Small intestine (tissue), 7 donors: ENCODE measurements around the gene TNFSF11. TPM values are rescaled to one million over a fixed set of nuclear protein-coding genes. Genes with fewer than 3 reads are reported as not detected.

Experiments
- DNase-seq, 2 donors: peaks; one replicate each; pipeline versions ENCODE4 v3.0.0 to v3.0.0-alpha.2; 2013
- FAIRE-seq: peaks from 2 replicates; lab custom pipeline; 2012; peaks lifted over from hg19 to GRCh38; lab: Jason Lieb, UNC
- H3K27ac ChIP-seq, 3 donors: one replicate each; pipeline ENCODE4 v1.5.1; 2013; ENCODE audit warnings: low read length in 2 of 3, mild to moderate bottlenecking in 2 of 3, control low read depth in 1 of 3, inconsistent platforms in 1 of 3, low read depth in 1 of 3, moderate library complexity in 1 of 3
- H3K27me3 ChIP-seq, 3 donors: one replicate each; pipeline ENCODE4 v1.6.1; 2013; ENCODE audit warnings: low read length in 3 of 3, inconsistent platforms in 1 of 3; ENCODE audit not compliant: control insufficient read depth in 3 of 3, insufficient read depth in 3 of 3
- H3K36me3 ChIP-seq, 3 donors: one replicate each; pipeline ENCODE4 v1.6.1; 2013; ENCODE audit warnings: low read length in 3 of 3, inconsistent platforms in 1 of 3, low read depth in 1 of 3, mild to moderate bottlenecking in 1 of 3, moderate library complexity in 1 of 3; ENCODE audit not compliant: control insufficient read depth in 3 of 3, insufficient read depth in 2 of 3
- H3K4me1 ChIP-seq, 3 donors: one replicate each; pipeline ENCODE4 v1.6.1; 2013; ENCODE audit warnings: low read length in 2 of 3, inconsistent platforms in 1 of 3, low read depth in 1 of 3, mild to moderate bottlenecking in 1 of 3, moderate library complexity in 1 of 3; ENCODE audit not compliant: control insufficient read depth in 3 of 3, insufficient read depth in 2 of 3
- H3K4me3 ChIP-seq, 3 donors: one replicate each; pipeline ENCODE4 v1.5.1; 2013; ENCODE audit warnings: low read length in 3 of 3, control low read depth in 1 of 3, inconsistent platforms in 1 of 3, low read depth in 1 of 3, mild to moderate bottlenecking in 1 of 3, moderate library complexity in 1 of 3
- H3K9me3 ChIP-seq, 2 donors: one replicate each; pipeline ENCODE4 v1.6.1; 2013; ENCODE audit warnings: low read depth in 1 of 2, low read length in 1 of 2; ENCODE audit not compliant: control insufficient read depth in 2 of 2, insufficient read depth in 1 of 2
- WGBS, 3 donors: extraction: QIAGEN DNeasy Blood & Tissue Kit; methylation state at CpG; one replicate each; pipeline ENCODE4 v1.1.7; 2013; 5-methylcytosine and 5-hydroxymethylcytosine counted together
- polyA plus RNA-seq, 4 donors: library from polyadenylated mRNA; stranded (reverse) in 3 of 4; unstranded in 1 of 4; fragments of 200-250 nt in 3 of 4; fragments of 120-200 nt in 1 of 4; gene quantifications; one replicate each; pipeline versions ENCODE4 v1.2.1 to v1.2.3, GENCODE V29; 2013
- donor health status: healthy with polysubstance abuse.
- donor health status: control.
- donor health status: control.
- donor health status: Bipolar disorder and iron deficiency.
- donor health status: healthy.

Gene TNFSF11
- polyA plus RNA-seq, 4 donors: 0.07 to 1.8 TPM; not detected in 2

DNA sequence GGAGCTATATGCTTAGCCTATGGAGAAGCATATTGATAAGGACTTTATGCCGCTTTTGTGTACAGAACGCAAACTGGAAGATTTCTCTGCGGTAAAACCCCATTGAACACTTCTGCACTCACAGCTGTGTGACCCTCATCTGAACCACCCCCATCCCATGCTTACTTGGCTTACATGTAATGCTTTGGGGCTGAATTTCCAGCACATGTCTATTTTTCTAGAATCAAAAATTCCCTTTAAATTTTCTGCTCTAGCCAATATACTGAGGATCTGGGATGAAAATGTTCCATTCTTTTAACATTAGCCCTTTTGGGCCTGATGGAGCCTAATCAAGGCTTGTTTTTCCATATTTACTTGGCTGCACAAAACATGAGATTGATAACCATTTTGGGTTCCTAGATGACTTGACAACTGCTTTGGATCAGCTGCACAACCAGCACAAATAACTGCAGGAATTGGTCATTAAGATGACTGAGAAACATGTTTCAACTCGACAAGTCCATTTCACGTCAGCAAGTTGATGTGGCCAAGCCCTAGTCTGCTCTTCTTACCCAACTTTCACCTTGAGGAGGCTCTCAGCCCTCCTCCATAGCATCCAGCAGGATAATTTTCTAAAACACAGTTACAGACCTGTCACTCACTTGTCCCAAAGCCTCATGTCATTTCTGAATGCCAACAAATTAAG lies 52.4 kb downstream of the TNFSF11 start:
- Histone ChIP-seq H3K27me3 (peaks cover 0 to 2% (median 0%) of the 10 kb centered on the region in 3 donors), H3K27ac (no peak overlapping the region), H3K4me1 (no peaks in the 10 kb centered on the region), H3K9me3 (no peaks in the 10 kb centered on the region), H3K4me3 (no peak overlapping the region), H3K36me3 (no peaks in the 10 kb centered on the region)
- DNase-seq (no peak), FAIRE-seq (no peak)
- WGBS, 3 donors: 63 to 79% (median 73%) methylated on average over 5 of the region's 5 CpGs

DNA sequence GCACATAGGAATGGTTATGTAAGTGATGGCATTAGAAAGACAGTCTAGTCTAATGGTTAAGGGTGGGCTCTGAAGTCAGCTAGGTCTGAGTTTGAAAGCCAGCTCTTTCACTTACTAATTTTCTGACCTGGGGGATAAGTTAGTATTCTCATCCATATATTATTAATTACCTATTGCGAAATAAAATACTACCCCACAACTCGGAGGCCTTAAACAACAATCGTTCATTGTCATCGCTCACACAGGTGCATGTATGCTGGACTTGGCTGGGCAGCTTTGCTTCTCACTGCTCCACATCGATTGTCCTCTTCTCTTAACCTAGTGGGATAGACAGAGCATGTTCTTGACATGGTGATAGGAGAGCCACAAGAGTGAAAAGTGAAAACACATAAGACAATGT lies 54.7 kb downstream of the TNFSF11 start:
- no peaks in the 10 kb centered on the region for H3K36me3 ChIP-seq
- WGBS, 3 donors: 71 to 89% (median 77%) methylated on average over 5 of the region's 5 CpGs
- FAIRE-seq: no peak

DNA sequence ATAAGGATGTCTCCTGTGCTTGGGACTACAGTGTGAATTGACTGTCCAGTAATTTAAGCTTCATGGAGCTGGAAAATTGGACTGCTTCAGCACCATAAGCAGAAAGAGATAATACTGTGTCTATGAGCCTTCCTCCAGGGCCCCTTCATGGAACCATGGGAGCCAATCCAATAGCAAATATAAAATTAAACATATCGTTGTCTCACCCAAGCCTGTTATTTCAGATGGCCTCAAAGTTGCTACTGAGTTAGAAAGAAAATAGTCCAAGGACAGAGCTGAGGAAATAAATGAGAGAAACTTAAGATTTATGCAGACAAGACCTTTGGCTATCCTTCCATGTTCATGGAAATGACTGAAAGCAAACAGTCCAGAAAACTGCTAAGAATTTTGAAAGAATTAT lies 57.2 kb downstream of the TNFSF11 start:
- no peaks in the 10 kb centered on the region for H3K36me3 ChIP-seq
- WGBS, 3 donors: 77 to 81% (median 80%) methylated on average over 1 of the region's 1 CpG
- no peaks in the 10 kb centered on the region for H3K4me1 ChIP-seq
- FAIRE-seq (no peak), DNase-seq (no peak)
- peaks cover 0 to 2% (median 0%) of the 10 kb centered on the region in 3 donors for H3K27me3 ChIP-seq
- no peak overlapping the region for H3K4me3 ChIP-seq
- no peak overlapping the region for H3K27ac ChIP-seq
- H3K9me3 ChIP-seq: no peaks in the 10 kb centered on the region

More for the DNA sequence above, 54.7 kb downstream of the TNFSF11 start:
- H3K27me3 ChIP-seq: peaks cover 0 to 2% (median 0%) of the 10 kb centered on the region in 3 donors
- no peaks in the 10 kb centered on the region for H3K4me1 ChIP-seq
- H3K9me3 ChIP-seq: no peaks in the 10 kb centered on the region
- no peak overlapping the region for H3K27ac ChIP-seq
- no peak for DNase-seq
- H3K4me3 ChIP-seq: no peak overlapping the region

DNA sequence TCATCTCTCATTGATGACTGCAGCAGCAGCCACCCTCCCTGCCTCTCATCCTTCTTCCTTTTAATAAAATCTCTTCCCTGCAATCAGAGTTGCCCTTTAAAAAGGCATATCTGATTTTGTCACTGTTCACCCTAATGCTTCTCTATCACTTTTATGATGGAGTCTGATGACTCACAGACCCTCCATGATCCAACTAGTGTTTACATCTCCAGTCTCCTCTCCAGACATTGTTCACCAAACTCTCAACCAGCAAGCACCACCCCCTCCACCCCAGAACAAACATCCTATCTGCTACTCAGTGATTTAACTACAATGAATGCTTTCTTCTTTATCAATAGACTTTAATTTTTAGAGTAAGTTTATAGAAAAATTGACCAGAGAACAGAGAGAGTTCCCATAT lies 59.5 kb downstream of the TNFSF11 start:
- FAIRE-seq: no peak
- H3K27me3 ChIP-seq: peaks cover 0 to 2% (median 0%) of the 10 kb centered on the region in 3 donors

DNA sequence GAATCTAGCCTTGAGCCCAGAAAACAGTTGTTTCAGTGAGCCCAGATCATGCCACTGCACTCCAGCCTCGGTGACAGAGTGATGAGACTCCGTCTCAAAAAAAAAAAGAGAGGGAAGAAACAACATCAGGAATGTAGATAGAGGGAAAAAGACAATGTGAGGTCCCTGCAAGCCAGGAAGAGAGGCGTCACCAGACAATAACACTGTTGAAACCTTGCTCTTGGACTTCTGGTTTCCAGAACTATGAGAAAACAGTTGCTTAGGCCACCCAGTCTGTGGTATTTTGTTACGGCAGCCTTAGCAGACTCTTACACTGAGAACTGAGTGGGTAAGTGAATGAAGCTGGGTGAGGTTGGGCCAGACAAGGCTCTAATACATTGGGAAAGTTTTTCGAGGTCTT lies 64.1 kb downstream of the TNFSF11 start:
- H3K27ac ChIP-seq: no peak overlapping the region
- H3K36me3 ChIP-seq: no peaks in the 10 kb centered on the region
- FAIRE-seq: no peak
- no peak overlapping the region for H3K4me3 ChIP-seq
- DNase-seq: no peak
- 60 to 68% (median 67%) methylated on average over 5 of the region's 5 CpGs for WGBS, 3 donors
- no peaks in the 10 kb centered on the region for H3K4me1 ChIP-seq
- H3K9me3 ChIP-seq: peaks cover 0 to 1% of the 10 kb centered on the region in 2 donors
- no peaks in the 10 kb centered on the region for H3K27me3 ChIP-seq

More for the DNA sequence above, 59.5 kb downstream of the TNFSF11 start:
- Histone ChIP-seq H3K4me1 (no peaks in the 10 kb centered on the region), H3K27ac (no peak overlapping the region), H3K36me3 (no peaks in the 10 kb centered on the region), H3K9me3 (no peaks in the 10 kb centered on the region), H3K4me3 (no peak overlapping the region)
- DNase-seq: no peak

- Histone ChIP-seq H3K4me1 (no peaks in the 10 kb centered on the region), H3K36me3 (no peaks in the 10 kb centered on the region), H3K9me3 (peaks cover 0 to 1% of the 10 kb centered on the region in 2 donors), H3K4me3 (no peak overlapping the region), H3K27me3 (no peaks in the 10 kb centered on the region), H3K27ac (no peak overlapping the region)
- FAIRE-seq (no peak), DNase-seq (no peak)
- 53 to 73% (median 61%) methylated on average over 1 of the region's 1 CpG for WGBS, 3 donors
Measured at GRCh38 chr13:42638886-42639285, 64.9 kb downstream of the TNFSF11 start.

- Histone ChIP-seq H3K36me3 (no peaks in the 10 kb centered on the region), H3K4me3 (no peak overlapping the region), H3K27ac (no peak overlapping the region), H3K27me3 (peaks cover 0 to 2% (median 0%) of the 10 kb centered on the region in 3 donors), H3K4me1 (no peaks in the 10 kb centered on the region), H3K9me3 (peaks cover 0 to 1% of the 10 kb centered on the region in 2 donors)
- DNase-seq (no peak), FAIRE-seq (no peak)
- 95 to 98% (median 95%) methylated on average over 14 of the region's 14 CpGs for WGBS, 3 donors
Measured at GRCh38 chr13:42643076-42643475, 69.1 kb downstream of the TNFSF11 start.

- WGBS, 3 donors: 80 to 87% (median 81%) methylated on average over 3 of the region's 3 CpGs
- peaks cover 0 to 2% (median 0%) of the 10 kb centered on the region in 3 donors for H3K27me3 ChIP-seq
- FAIRE-seq: no peak
- no peaks in the 10 kb centered on the region for H3K4me1 ChIP-seq
- H3K4me3 ChIP-seq: no peak overlapping the region
- no peak overlapping the region for H3K27ac ChIP-seq
- H3K9me3 ChIP-seq: peaks cover 0 to 1% of the 10 kb centered on the region in 2 donors
- no peak for DNase-seq
- H3K36me3 ChIP-seq: no peaks in the 10 kb centered on the region
Measured at GRCh38 chr13:42644841-42645240, 70.9 kb downstream of the TNFSF11 start.

DNA sequence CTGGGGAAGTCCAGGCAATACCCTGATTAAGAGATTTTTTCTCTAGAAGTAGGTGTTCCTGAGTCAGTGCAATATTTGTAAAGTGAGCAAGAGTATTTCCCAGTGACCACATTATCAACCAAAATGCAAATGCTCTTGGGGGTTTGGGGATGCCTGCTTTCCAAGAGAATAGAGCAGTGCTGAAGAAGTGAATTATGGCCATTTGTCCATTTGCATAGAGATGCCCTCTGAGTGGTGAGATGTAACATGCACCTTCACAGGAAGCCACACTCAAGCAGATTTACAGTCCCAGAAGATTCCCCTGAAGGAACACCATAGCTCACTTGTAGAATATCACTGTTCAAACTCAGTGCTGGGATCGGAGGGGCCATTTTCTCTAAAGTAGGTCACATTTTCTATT lies 71.8 kb downstream of the TNFSF11 start:
- WGBS, 3 donors: 90 to 96% (median 96%) methylated on average over 1 of the region's 1 CpG
- Histone ChIP-seq H3K4me3 (no peak overlapping the region), H3K4me1 (no peaks in the 10 kb centered on the region), H3K36me3 (no peaks in the 10 kb centered on the region), H3K27ac (no peak overlapping the region), H3K27me3 (peaks cover 0 to 2% (median 0%) of the 10 kb centered on the region in 3 donors), H3K9me3 (peaks cover 0 to 1% of the 10 kb centered on the region in 2 donors)
- FAIRE-seq: no peak
- no peak for DNase-seq
